ENCODE measurements around the gene OMP. TPM values are rescaled to one million over a fixed set of nuclear protein-coding genes. Genes with fewer than 3 reads are reported as not detected.

OMP gene
- total and polyA plus RNA-seq, 2 of the 4 experiments (the other 2 are of a cell fraction): 0.27 TPM; not detected in 1

- H4K91ac ChIP-seq (ENCODE audit: insufficient read depth, low read depth, low read length): no peak overlapping the region
- H3K27me3 ChIP-seq (ENCODE audit: control insufficient read depth, insufficient read depth, low read length): no peaks in the 10 kb centered on the region
- no peak overlapping the region for H3K23ac ChIP-seq (ENCODE audit: low read depth, low read length)
- ATAC-seq (ENCODE audit: low read depth) (no peak), DNase-seq (no peak)
- H2AK5ac ChIP-seq (ENCODE audit: low read depth, low read length): no peak overlapping the region
- no peaks in the 10 kb centered on the region; the same call in none of the 2 replicates for H3K9me1 ChIP-seq (ENCODE audit: insufficient read depth, low read length)
- no peaks in the 10 kb centered on the region for H4K20me1 ChIP-seq (ENCODE audit: insufficient read depth, low read length)
- POLR2A ChIA-PET (ENCODE audit: unreplicated experiment): no interaction called here
- TF ChIP-seq CEBPB (IDR thresholded peaks at IDR 0.05; ENCODE audit: low read depth, low read length) (no peak), MAZ (IDR thresholded peaks at IDR 0.05; ENCODE audit: borderline replicate concordance, low read depth, low read length) (no peak), RFX5 (IDR thresholded peaks at IDR 0.05; ENCODE audit: low read depth, low read length) (no peak), RAD21 (IDR thresholded peaks at IDR 0.05; ENCODE audit: low read length) (no peak), RCOR1 (IDR thresholded peaks at IDR 0.05; ENCODE audit: insufficient replicate concordance, low read length) (no peak), FOS (IDR thresholded peaks at IDR 0.05; ENCODE audit: low read depth, low read length) (no peak), POLR2A (IDR thresholded peaks at IDR 0.05; ENCODE audit: low read depth, low read length) (no peak), BHLHE40 (IDR thresholded peaks at IDR 0.05; ENCODE audit: low read depth, low read length) (no peak), ELK1 (IDR thresholded peaks at IDR 0.05; ENCODE audit: borderline replicate concordance, low read depth, low read length) (no peak), NFE2L2 (IDR thresholded peaks at IDR 0.05; ENCODE audit: low read depth, low read length) (no peak), CTCF (conservative IDR thresholded peaks at IDR 0.05; ENCODE audit: low read depth, low read length) (no peak), MAFK (IDR thresholded peaks at IDR 0.05; ENCODE audit: low read depth, low read length) (no peak), SMC3 (IDR thresholded peaks at IDR 0.05; ENCODE audit: low read depth, low read length) (no peak)
- H3K9me3 ChIP-seq (ENCODE audit: control insufficient read depth, insufficient read depth, low read length): no peaks in the 10 kb centered on the region
- no peaks in the 10 kb centered on the region for H3K4me1 ChIP-seq (ENCODE audit: control insufficient read depth, insufficient read depth, low read length)
- CTCF ChIA-PET: interaction anchor here (0.8 kb wide), 1 partner anchor 8 kb away, joined by 3 read pairs; the partner anchor contains the start of gene MYO7A
- H3K4me3 ChIP-seq (ENCODE audit: insufficient read depth, low read depth, low read length): no peak overlapping the region
- H3K79me1 ChIP-seq (ENCODE audit: low read depth in 1 of 2, low read length in 2 of 2): no peaks in the 10 kb centered on the region
- no peak overlapping the region for H3K4ac ChIP-seq (ENCODE audit: low read depth, low read length)
- BruUV-seq (replicated peaks): no TSS peak
- no peak overlapping the region for H2BK15ac ChIP-seq (ENCODE audit: low read depth, low read length)
- intact Hi-C loops (cut with micrococcal nuclease): no loop called here
- H3K36me3 ChIP-seq (ENCODE audit: control insufficient read depth, insufficient read depth, low read length): peaks cover 35% of the 10 kb centered on the region; the same call in 1 of the 2 replicates
- dilution Hi-C loops (cut with HindIII; ENCODE audit: low sequenced_read_pairs, unreplicated experiment): no loop called here
- H2BK120ac ChIP-seq (ENCODE audit: low read depth, low read length): no peak overlapping the region
- H3K4me2 ChIP-seq (ENCODE audit: low read depth, low read length): no peak overlapping the region
- H4K8ac ChIP-seq (ENCODE audit: low read depth in 2 of 2, low read length in 2 of 2): no peak overlapping the region
- WGBS, 2 experiments (ENCODE audit: extremely low coverage in 2 of 2, insufficient read length in 1 of 2): 97% methylated on average over 10 of the region's 12 CpGs; no CpG with 5 or more reads in 1 of the 2 experiments
- no peak overlapping the region for H3K14ac ChIP-seq (replicated peaks; ENCODE audit: low read depth, low read length)
- H2BK20ac ChIP-seq (ENCODE audit: low read depth, low read length): no peak overlapping the region
- in situ Hi-C loops (cut with MboI; ENCODE audit: low sequenced_read_pairs): no loop called here
- H3K18ac ChIP-seq (ENCODE audit: low read depth, low read length): no peak overlapping the region
- H4K5ac ChIP-seq (ENCODE audit: low read depth, low read length): no peak overlapping the region
- H2BK5ac ChIP-seq (ENCODE audit: low read depth, low read length, poor library complexity, severe bottlenecking): no peak overlapping the region
- H2AK9ac ChIP-seq (replicated peaks; ENCODE audit: low read depth, low read length, poor library complexity): no peak overlapping the region
- no peak overlapping the region for H3K9ac ChIP-seq (ENCODE audit: low read depth, low read length)
- H3K27ac ChIP-seq (ENCODE audit: insufficient read depth, low read length): no peak overlapping the region
- no peak overlapping the region for H3K56ac ChIP-seq (ENCODE audit: extremely low read depth, insufficient read depth, low read length)
- no peak overlapping the region for H2AFZ ChIP-seq (replicated peaks; ENCODE audit: low read length, poor library complexity)
These were observed 16.3 kb downstream of the OMP start for GRCh38 chr11:77118971-77119370.

All from IMR-90 (cell line).